HPDE6-E6E7 (cell line): ENCODE data around the gene ABCD1.
A peak's percentile ranks its signal among the peaks of the same experiment; 100 is the strongest.
"Not testable (repeated sequence)": the region's sequence is repeated elsewhere in the genome, so short reads cannot be mapped to it uniquely, and the experiment has no call there.

Source experiments
- DNase-seq: peaks from one replicate; pipeline ENCODE4 v3.0.0; 2011; ENCODE audit warnings: missing footprints; ENCODE audit errors: extremely low spot score

The ABCD1 gene

DNA sequence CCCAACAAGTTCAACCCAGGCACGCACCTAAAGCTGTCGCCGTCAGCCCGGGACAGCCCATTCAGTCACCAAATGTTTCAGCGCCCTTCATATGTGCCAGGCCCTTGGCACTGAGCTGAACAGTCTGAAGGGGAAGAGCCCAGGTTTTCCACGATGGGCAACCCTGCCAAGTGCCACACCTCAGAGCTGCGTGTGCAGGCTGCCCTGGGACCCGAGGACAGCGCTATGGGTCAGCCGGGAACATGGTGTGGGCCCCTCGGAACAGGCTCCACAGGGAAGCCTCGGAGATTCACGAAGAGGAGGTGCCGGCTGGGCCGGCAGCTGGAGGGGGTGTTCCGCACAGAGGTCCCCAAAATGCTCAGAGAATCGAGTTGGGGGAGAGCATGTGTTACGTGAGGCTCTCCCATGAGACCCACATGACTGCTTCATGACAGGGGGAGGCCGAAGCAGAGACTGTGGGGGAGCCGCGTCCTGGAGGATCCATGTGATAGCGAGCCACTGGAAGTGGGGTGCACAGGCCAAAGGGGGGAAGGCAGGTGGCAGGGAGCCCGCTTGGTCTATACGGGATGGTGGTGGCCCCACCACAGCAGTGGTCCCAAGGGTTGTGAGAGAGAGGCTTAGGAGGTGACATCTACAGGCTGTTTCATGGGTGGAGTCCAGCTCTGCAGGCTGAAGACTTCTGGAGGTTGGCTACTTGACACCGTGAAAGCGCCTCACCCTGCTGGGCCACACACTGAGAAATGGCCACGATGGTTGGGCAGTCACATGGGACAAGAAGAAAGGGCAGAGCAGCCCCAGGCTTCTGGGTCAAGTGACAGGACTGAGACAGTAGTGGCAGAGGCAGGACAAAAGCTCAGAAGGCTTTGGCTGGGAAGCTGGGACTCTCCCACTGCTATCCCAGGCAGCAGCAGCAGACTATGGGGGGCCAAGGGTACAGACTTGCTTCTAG is 14.7 kb upstream of the ABCD1 start:
- DNase-seq, result no peak

DNA sequence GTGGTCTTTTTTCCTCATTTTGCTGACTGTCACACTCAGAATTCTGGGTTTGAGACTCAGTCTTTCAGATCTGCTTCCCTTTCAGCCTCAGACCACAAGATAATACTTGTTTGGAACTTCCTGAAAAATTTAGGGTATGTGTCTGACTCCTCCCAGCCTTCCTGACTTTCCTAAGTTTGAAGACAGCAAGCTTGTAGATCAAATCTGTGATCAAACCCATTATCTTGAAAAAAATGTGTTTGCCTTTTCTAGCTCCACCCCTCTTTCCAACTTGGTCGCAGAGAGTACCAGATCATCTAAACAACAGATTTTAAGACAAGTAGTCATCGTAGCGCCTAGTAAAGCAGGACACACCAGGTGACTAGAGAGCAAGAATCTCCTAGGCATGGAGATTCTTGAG is 10.4 kb upstream of the ABCD1 start:
- no peak for DNase-seq

GRCh38 chrX:153717445-153717844 is 7.2 kb upstream of the ABCD1 start:
- no peak for DNase-seq

- DNase-seq, result no peak
Measured at GRCh38 chrX:153719238-153719637, 5.4 kb upstream of the ABCD1 start.

- DNase-seq, result no peak
Measured at GRCh38 chrX:153719701-153720100, 5.0 kb upstream of the ABCD1 start.

DNA sequence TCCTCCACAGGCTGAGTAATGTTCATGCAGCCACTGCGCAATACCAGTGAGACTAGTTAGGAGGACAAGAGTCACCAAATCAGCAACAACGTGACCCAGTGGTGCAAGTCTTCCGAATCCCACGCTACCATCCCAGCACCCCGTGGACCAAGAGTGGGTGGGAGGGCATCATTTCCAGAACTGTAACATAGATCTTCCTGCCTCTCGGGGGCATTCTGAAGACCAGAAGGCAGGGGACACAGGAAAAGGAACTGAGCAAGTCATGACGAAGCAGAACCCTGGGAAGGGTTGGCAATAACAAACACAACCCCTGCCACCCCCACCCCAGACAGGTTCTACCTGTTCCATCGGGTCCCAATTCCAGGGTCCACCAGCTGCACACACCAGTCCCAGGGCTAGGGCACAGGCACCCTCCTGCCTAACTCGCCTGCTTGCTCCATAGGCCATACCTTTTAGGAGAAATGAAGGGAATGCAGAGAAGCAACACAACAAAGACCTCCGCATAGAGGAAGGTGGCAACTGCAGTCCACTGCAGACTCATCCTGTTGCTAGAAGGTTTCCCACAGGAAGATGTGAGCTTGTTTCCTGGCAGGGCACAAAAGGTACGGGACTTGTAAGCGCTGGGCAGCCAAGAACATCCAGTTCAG is 1.8 kb upstream of the ABCD1 start:
- DNase-seq, result peak; percentile 45

GRCh38 chrX:153723351-153724251 is 1.1 kb upstream of the ABCD1 start:
- peak; percentile 73 for DNase-seq

DNA sequence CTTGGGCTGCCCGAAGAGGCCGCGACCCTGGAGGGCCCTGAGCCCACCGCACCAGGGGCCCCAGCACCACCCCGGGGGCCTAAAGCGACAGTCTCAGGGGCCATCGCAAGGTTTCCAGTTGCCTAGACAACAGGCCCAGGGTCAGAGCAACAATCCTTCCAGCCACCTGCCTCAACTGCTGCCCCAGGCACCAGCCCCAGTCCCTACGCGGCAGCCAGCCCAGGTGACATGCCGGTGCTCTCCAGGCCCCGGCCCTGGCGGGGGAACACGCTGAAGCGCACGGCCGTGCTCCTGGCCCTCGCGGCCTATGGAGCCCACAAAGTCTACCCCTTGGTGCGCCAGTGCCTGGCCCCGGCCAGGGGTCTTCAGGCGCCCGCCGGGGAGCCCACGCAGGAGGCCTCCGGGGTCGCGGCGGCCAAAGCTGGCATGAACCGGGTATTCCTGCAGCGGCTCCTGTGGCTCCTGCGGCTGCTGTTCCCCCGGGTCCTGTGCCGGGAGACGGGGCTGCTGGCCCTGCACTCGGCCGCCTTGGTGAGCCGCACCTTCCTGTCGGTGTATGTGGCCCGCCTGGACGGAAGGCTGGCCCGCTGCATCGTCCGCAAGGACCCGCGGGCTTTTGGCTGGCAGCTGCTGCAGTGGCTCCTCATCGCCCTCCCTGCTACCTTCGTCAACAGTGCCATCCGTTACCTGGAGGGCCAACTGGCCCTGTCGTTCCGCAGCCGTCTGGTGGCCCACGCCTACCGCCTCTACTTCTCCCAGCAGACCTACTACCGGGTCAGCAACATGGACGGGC is 579 bp downstream of the ABCD1 start:
- no peak for DNase-seq

DNA sequence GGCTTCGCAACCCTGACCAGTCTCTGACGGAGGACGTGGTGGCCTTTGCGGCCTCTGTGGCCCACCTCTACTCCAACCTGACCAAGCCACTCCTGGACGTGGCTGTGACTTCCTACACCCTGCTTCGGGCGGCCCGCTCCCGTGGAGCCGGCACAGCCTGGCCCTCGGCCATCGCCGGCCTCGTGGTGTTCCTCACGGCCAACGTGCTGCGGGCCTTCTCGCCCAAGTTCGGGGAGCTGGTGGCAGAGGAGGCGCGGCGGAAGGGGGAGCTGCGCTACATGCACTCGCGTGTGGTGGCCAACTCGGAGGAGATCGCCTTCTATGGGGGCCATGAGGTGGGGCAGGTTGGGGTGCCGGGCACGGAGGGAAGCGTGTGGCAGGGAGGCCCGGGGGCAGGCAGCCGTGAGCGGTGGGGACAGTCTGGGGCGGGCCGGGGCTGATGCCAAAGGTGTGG is 1.2 kb downstream of the ABCD1 start:
- DNase-seq, result no peak

- peak; percentile 42 for DNase-seq
Measured at GRCh38 chrX:153726286-153727122, 1.8 kb downstream of the ABCD1 start.

DNA sequence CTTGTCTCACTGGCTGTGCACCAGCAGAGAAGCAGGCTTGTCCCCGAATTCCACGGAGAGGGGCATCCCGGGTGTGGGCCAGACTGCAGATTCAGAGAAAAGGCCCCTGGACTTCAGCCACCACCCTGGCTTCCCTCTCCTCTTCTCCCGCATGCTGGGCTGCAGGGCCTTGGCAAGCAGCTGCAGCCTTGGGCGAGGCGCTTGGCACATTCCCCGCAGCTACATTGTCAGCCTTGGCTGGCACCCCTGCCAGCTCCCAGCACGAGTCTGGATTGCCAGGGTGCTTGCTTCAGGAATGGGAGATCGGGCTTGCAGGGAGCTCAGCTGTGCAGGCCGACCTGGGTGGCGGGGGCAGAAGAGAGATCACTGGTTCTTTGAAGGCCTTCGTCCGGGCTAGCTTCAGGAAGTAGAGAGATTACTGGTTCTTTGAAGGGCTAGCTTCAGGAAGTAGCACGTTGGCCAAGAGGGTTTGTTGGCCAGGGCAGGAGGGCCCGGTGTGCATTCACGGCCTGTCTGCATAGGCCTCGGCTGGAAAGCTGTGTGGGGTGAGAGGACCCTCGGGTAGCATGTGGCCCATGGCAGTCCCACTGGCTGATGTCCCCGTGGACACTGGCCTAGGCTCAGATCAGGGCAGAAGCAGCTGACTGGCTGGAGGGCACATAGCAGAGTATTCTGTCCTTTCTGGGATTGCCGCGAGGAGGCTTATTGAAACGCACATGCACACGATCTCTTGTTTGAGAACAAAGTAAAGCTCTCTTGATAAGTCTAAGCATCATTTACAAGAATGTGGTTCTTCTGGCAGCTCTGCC is 2.7 kb downstream of the ABCD1 start:
- DNase-seq, result no peak

DNA sequence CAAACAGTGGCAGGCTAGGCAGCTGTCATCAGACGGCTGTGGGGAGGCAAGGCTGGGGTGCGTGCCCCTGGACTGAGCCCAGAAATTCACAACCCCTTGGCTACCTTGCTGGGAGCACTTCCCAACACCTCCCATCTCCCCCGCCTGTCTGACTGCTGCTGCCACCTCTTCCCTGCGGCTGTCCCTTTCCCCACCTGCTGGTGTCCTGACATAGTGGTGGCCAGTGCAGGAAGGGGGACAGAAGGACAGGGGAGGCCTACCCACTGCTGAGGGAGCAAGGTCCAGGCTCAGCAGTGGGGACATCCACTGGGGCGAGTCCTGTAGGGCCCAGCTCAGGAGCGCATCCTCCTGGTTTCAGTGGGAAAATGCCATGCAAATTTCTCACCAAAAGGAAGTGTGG is 3.4 kb downstream of the ABCD1 start:
- DNase-seq, result no peak

- DNase-seq, result no peak
Measured at GRCh38 chrX:153728951-153729631, 4.4 kb downstream of the ABCD1 start.

- not testable (repeated sequence) for DNase-seq
Measured at GRCh38 chrX:153730115-153730514, 5.5 kb downstream of the ABCD1 start.

GRCh38 chrX:153731117-153731844 is 6.6 kb downstream of the ABCD1 start:
- DNase-seq, result no peak

DNA sequence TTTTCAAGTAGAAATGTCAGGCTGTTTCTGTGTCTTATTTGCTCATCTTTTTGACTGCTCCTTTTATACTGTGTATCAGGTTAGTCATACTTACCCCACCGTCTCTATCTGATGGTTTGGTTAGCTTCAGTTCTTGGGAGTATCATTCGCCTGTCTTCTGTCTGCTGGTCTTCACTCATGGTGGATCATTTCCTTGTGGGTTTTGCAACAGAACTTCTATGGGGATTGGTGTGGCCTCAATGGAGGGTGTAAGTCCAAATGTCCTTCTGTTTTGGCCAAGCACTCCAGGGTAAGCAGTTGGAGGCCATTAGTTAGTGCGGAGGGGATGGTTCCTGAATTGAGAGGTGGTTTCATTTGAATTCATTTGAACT is 7.2 kb downstream of the ABCD1 start:
- DNase-seq, result no peak

GRCh38 chrX:153732401-153732800 is 7.7 kb downstream of the ABCD1 start:
- peak; percentile 48 for DNase-seq

DNA sequence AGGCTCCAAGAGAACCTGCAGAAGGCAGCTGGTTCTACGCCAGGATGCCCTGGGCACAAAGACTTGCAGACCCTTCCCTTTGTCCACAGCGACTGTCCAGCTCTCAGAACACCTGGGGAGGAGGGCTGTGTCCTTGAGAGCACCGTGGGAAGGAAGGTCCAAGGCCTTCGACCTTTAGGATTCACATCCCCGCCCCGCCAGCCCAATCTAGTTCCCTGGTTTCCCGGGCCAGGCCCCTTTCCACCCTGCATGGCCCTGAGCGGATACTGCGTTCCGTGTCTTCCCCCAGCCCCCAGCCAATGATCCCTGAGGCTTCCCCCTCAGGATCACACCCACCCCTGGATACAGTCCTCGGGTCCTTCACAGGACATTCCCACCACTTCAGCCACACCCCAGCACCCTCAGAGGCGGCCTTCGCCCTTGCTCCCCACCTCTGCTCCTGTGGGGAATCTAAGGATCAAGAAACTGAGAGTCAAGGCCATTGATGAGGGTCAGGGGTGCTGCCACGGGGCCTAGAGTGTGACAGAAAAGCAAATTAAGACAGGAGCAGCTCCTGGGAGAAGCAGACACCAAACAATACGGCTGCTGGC is 9.1 kb downstream of the ABCD1 start:
- no peak for DNase-seq
